Lower leg skin (tissue), 3 donors: ENCODE results near the gene RTL10.

Experiments used
- POLR2A ChIP-seq, 2 donors: fragments of 450-650 bp; IDR thresholded peaks; one replicate each; pipeline ENCODE4 v1.6.1; 2016 to 2017; ENCODE audit warnings: antibody characterized with exemption in 2 of 2, mild to moderate bottlenecking in 1 of 2, moderate library complexity in 1 of 2
- TF ChIP-seq, protein P1 (sequence below), 3 donors: fragments of 450-650 bp; IDR thresholded peaks; one replicate each; pipeline ENCODE4 v1.5.1; 2016; ENCODE audit warnings: antibody characterized with exemption in 3 of 3, mild to moderate bottlenecking in 3 of 3, moderate library complexity in 2 of 3

DNA sequence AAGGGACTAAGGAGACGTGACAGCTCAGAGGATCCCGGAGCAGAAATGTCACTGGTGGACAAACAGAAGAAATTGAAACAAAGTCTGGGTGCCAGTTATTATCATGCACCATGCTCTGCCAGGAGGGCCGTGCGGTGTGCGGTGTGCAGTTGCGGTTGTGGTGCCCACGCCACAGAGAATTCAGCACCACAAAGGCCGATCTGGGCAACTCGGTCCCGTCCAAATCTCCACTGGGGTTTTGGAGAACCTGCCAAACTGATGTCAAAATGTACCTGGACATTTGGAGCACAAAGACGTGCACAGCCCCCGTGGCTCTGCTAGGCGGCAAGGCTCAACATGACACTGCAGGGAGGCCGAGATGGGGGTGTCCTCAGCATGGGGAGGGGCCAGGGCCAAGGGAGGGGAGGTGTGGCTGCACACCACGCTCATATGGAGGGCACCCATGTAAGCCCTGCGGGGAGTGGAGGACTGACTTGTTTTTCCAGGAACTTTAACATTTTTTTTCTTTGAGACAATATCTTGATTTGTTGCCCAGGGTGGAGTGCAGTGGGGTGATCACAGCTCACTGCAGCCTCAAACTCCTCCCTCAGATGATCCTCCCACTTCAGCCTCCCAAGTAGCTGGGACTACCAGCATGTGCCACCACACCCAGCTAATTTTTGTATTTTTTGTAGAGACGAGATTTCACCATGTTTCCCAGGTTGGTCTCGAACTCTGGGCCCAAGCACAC, 39.4 kb downstream of the RTL10 start:
- TF ChIP-seq POLR2A (IDR thresholded peaks at IDR 0.05): no peak
- TF ChIP-seq, protein P1, sequence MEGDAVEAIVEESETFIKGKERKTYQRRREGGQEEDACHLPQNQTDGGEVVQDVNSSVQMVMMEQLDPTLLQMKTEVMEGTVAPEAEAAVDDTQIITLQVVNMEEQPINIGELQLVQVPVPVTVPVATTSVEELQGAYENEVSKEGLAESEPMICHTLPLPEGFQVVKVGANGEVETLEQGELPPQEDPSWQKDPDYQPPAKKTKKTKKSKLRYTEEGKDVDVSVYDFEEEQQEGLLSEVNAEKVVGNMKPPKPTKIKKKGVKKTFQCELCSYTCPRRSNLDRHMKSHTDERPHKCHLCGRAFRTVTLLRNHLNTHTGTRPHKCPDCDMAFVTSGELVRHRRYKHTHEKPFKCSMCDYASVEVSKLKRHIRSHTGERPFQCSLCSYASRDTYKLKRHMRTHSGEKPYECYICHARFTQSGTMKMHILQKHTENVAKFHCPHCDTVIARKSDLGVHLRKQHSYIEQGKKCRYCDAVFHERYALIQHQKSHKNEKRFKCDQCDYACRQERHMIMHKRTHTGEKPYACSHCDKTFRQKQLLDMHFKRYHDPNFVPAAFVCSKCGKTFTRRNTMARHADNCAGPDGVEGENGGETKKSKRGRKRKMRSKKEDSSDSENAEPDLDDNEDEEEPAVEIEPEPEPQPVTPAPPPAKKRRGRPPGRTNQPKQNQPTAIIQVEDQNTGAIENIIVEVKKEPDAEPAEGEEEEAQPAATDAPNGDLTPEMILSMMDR (IDR thresholded peaks at IDR 0.05): no peak
